ENCODE data around the gene MPI.
A peak's percentile ranks its signal among the peaks of the same experiment; 100 is the strongest.
"Not testable (repeated sequence)": the region's sequence is repeated elsewhere in the genome, so short reads cannot be mapped to it uniquely, and the experiment has no call there.

Gene MPI

GRCh38 chr15:74864296-74864695, 25.5 kb upstream of the MPI start:
- no peak for DNase-seq

GRCh38 chr15:74865316-74865715, 24.5 kb upstream of the MPI start:
- DNase-seq = no peak

GRCh38 chr15:74866090-74866489, 23.8 kb upstream of the MPI start:
- DNase-seq = no peak

- no peak for DNase-seq
Observed at GRCh38 chr15:74867466-74868038, 22.3 kb upstream of the MPI start.

GRCh38 chr15:74868059-74868458, 21.8 kb upstream of the MPI start:
- no peak for DNase-seq

GRCh38 chr15:74869372-74869725, 20.5 kb upstream of the MPI start:
- no peak for DNase-seq

GRCh38 chr15:74869726-74870407, 20.0 kb upstream of the MPI start:
- DNase-seq = no peak

GRCh38 chr15:74870436-74871215, 19.2 kb upstream of the MPI start:
- no peak for DNase-seq

GRCh38 chr15:74872702-74873035, 17.2 kb upstream of the MPI start:
- no peak for DNase-seq

GRCh38 chr15:74873036-74873755, 16.6 kb upstream of the MPI start, which contains the start of gene SCAMP2:
TSS of gene SCAMP2 (minus strand) at chr15:74873365. CDS start at chr15:74873255, 110 bp downstream.
- peak; percentile 85 for DNase-seq

GRCh38 chr15:74873756-74874424, 16.0 kb upstream of the MPI start:
- DNase-seq = no peak

- DNase-seq = no peak
Observed at GRCh38 chr15:74878273-74878672, 11.6 kb upstream of the MPI start.

- no peak for DNase-seq
Observed at GRCh38 chr15:74882528-74882927, 7.3 kb upstream of the MPI start.

GRCh38 chr15:74884428-74885223, 5.2 kb upstream of the MPI start:
- DNase-seq = no peak

GRCh38 chr15:74885461-74885860, 4.4 kb upstream of the MPI start:
- DNase-seq = no peak

- DNase-seq = not testable (repeated sequence)
Observed at GRCh38 chr15:74887537-74888193, 2.2 kb upstream of the MPI start.

GRCh38 chr15:74888716-74889115, 1.1 kb upstream of the MPI start:
- no peak for DNase-seq

- DNase-seq = peak; percentile 59
Observed at GRCh38 chr15:74889390-74889882, 406 bp upstream of the MPI start.

- no peak for DNase-seq
Observed at GRCh38 chr15:74890665-74890960, 771 bp downstream of the MPI start.

GRCh38 chr15:74891469-74891868, 1.6 kb downstream of the MPI start:
- no peak for DNase-seq

GRCh38 chr15:74892313-74892712, 2.5 kb downstream of the MPI start:
- no peak for DNase-seq

GRCh38 chr15:74892931-74893330, 3.1 kb downstream of the MPI start:
- no peak for DNase-seq

Measured in SHP77 treated with DMSO at 0.1 percent for 48 hours (cell line).